22Rv1 (cell line): ENCODE measurements around the gene RAD23B.

Source experiments
- H3K27ac ChIP-seq: fragments of 450-650 bp; 2 replicates; pipeline ENCODE4 v1.5.1; 2017
- ZFX ChIP-seq: fragments of 450-650 bp; IDR thresholded peaks from 2 replicates; pipeline ENCODE4 v1.6.1; 2017; ENCODE audit warnings: antibody characterized with exemption, borderline replicate concordance
- TF ChIP-seq, protein P1 (sequence below): fragments of 450-650 bp; IDR thresholded peaks from 2 replicates; pipeline ENCODE4 v1.5.1; 2017; ENCODE audit warnings: mild to moderate bottlenecking

The RAD23B gene

DNA sequence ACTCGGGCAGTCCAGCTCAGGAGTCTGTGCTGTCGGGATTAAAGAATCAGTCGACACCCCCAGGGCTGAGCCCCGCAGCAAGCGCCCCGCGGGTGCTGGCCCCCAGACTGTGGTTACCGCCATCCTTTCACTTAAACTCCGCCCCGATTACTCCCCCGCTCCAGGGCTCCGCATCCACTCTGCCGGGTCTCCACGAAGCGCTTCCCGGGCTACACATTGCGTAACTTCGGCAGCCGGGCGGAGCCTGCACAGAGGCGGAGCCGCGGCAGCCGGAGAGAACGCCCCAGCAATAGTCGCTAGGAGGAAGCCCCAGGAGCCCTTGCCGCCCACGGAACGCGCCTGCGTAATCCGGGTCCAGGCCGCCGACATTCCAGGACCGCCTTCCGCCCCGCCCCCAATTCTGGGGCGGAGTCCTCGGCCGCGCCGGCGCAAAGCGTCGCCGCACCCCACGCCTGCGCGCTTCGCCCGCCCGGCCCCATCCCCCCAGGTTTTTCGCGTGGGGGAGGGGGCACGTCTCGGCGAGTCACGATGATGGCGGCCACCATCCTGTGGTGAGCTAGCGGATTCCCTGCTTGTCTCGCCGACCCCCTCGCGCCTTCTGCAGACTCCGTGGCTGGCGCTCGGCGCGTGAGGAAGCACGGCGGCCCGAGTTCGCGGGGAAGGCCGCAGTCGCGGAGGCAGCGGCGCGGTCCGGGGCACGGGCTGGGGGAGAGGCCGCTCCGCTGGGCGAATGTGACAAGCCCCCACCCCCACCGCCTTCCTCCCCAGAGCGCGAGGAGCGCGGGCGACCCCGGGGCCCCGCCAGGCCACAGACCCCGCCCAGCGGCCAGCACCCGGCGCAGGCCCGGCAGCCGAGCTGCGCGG lies at the start of gene RAD23B:
Gene RAD23B, plus strand, starts transcription at position 521 of the 864 bp plus-strand sequence. CDS start 351 bp downstream, outside the sequence.
- H3K27ac ChIP-seq: peak within 1 kb of the TSS; percentile 94
- TF ChIP-seq, protein P1, sequence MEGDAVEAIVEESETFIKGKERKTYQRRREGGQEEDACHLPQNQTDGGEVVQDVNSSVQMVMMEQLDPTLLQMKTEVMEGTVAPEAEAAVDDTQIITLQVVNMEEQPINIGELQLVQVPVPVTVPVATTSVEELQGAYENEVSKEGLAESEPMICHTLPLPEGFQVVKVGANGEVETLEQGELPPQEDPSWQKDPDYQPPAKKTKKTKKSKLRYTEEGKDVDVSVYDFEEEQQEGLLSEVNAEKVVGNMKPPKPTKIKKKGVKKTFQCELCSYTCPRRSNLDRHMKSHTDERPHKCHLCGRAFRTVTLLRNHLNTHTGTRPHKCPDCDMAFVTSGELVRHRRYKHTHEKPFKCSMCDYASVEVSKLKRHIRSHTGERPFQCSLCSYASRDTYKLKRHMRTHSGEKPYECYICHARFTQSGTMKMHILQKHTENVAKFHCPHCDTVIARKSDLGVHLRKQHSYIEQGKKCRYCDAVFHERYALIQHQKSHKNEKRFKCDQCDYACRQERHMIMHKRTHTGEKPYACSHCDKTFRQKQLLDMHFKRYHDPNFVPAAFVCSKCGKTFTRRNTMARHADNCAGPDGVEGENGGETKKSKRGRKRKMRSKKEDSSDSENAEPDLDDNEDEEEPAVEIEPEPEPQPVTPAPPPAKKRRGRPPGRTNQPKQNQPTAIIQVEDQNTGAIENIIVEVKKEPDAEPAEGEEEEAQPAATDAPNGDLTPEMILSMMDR: no peak

DNA sequence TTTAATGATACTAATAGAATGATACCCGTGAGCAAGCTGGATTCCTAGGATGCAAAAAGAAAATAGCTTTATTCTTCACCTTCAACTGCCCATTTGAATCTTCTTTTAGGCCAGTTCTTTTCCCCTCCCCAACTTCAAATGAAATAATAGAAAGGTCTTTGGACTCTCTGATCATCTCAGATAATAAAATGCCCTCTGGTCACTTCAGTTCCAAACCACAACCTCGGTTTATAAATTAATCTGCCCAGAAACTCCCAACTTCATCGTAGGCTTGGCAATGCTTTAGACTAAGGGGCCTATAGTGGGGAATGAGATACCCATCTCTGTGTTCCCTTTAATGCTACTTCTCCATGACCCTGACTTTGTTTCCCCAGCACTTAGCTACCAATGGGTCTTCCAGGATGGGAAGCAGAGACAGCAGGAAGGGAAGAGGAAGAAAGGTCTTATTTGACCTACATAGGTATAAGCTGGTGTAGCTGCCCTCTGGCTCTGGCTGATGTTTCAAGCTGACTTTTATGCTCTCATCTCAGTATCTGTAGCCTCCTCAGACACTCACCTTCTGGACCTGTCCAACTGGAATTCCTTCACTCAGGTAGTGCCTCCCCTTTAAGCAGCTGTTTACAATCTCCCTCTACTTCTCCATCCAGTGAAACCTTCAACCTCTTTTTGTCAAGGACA lies 47.2 kb upstream of the RAD23B start:
- H3K27ac ChIP-seq: no peak overlapping the region
- no peak for TF ChIP-seq ZFX
- TF ChIP-seq, protein P1: no peak

DNA sequence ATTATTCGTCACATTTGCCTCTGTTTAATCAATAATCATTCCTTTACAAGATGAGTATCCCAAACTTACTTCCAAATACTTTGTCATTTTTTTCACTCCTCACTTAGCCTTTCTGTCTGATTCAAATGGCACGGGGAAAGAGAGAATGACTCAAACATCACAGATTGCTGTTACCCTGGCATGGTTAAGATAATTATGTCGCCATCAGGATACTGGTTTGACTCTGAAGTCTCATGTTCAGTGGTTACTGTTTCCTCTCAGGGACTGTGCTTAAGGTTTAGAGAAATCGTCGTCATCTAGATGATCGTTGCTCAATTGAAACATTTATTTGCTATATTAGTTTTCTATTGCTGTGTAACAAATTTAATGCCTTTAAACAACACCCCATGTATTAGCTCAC lies 45.2 kb upstream of the RAD23B start:
- no peak for TF ChIP-seq ZFX
- TF ChIP-seq, protein P1: no peak
- H3K27ac ChIP-seq: no peak overlapping the region

DNA sequence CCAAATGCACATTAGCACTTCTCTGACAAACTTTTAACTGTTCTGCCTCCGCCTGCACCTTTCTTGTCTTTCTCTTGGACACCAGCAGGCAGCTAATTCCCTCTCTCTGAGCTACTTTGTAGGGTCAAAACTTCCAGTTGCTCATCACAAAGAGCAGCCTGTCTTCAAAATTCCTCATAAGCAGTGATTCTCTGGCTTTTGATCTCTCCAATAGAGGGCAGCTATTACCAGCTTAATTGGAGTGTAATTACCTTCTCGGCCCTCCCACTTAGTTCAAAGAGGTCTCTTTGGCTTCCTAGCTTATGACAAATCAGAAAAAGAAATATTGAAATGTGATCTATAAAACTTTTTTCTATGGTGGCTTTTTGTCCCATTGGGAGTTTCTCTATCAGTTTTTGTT lies 43.6 kb upstream of the RAD23B start:
- no peak for TF ChIP-seq ZFX
- TF ChIP-seq, protein P1: peak; percentile 20
- no peak overlapping the region for H3K27ac ChIP-seq

DNA sequence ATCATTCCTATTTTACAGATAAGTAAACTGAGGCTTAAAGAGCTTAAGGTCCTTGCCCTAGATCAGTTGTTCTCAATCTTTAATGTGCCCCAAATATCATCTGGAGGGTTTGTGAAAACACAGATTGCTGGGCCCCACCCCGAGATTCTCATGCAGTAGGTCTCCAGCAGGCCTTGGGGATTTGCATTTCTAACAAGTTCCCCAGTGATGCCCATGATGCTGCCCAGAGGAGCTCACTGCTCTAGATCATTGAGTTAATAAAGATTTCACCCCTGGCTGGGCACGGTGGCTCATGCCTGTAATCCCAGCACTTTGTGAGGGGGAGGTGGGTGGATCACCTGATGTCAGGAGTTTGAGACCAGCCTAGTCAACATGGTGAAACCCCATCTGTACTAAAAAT lies 42.8 kb upstream of the RAD23B start:
- no peak for TF ChIP-seq ZFX
- TF ChIP-seq, protein P1: no peak
- H3K27ac ChIP-seq: no peak overlapping the region

DNA sequence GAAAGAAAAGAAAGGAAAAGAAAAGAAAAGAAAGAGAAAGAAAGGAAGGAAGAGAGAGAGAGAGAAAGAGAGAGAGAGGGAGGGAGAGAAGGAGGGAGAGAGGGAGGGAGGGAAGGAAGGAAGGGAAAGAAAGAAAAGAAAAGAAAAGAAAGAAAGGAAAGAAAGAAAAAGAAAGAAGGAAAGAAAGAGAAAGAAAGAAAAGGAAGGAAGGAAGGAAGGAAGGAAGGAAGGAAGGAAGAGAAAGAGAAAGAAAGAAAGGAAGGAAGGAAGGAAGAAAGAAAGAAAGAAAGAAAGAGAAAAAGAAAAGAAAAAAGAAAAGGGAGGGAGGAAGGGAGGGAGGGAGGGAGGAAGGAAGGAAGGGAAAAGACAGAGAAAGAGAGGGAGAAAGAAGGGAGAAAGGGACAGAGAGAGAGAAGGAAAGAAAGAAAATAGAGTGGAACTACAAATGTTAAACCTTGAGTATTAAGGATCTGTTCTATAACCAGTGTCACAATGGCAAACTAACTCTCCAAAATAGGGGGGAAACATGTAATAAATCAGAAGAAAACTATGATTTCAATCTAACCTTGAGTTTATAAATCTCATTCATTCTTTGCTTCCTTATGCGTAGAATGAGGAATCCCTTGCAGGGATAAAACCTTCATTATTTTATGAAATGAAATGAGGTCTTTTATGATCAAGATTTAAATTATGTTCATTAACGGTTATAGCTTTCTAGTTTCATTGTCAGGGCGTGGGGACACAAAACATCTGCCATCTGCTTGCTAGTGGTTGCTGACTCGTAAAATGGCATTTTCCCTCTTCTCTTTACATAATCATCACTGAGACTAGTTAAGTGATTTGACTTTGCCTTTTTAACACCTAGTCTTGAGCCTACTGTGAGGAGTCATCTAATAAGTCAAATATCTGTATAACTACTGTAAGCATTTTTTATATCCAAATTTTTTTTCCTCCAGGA lies 40.7 kb upstream of the RAD23B start:
- no peak overlapping the region for H3K27ac ChIP-seq
- TF ChIP-seq, protein P1: no peak
- no peak for TF ChIP-seq ZFX
